IPS-NIHi7 (cell line): ENCODE results near the gene TPPP2.
A peak's percentile ranks its signal among the peaks of the same experiment; 100 is the strongest.
"Not testable (repeated sequence)": the region's sequence is repeated elsewhere in the genome, so short reads cannot be mapped to it uniquely, and the experiment has no call there.

Experiments used
- DNase-seq: peaks from one replicate; pipeline ENCODE4 v3.0.0; 2012; ENCODE audit warnings: mixed read lengths; ENCODE audit errors: extremely low spot score

Gene TPPP2

GRCh38 chr14:21037156-21037555 lies 7.1 kb downstream of the TPPP2 start:
- no peak for DNase-seq

- peak; percentile 72 for DNase-seq
These were observed 8.7 kb downstream of the TPPP2 start for GRCh38 chr14:21038441-21039422.

GRCh38 chr14:21039585-21040369 lies 9.8 kb downstream of the TPPP2 start:
- DNase-seq: peak; percentile 83

GRCh38 chr14:21040370-21040925 lies 10.4 kb downstream of the TPPP2 start:
- no peak for DNase-seq

GRCh38 chr14:21040941-21041340 lies 10.9 kb downstream of the TPPP2 start:
- DNase-seq: not testable (repeated sequence)

GRCh38 chr14:21041676-21042433 lies 11.8 kb downstream of the TPPP2 start, which contains the start of gene RNASE7:
RNASE7 (plus strand) TSS chr14:21042362; CDS start chr14:21042993, 631 bp downstream.
- DNase-seq: no peak

- no peak for DNase-seq
These were observed 12.9 kb downstream of the TPPP2 start for GRCh38 chr14:21042918-21043317.

- no peak for DNase-seq
These were observed 13.5 kb downstream of the TPPP2 start for GRCh38 chr14:21043387-21043973.

GRCh38 chr14:21043974-21044618 lies 14.1 kb downstream of the TPPP2 start:
- no peak for DNase-seq

- DNase-seq: no peak
These were observed 17.4 kb downstream of the TPPP2 start for GRCh38 chr14:21047378-21047781.

GRCh38 chr14:21048638-21049037 lies 18.6 kb downstream of the TPPP2 start:
- no peak for DNase-seq

- DNase-seq: no peak
These were observed 19.3 kb downstream of the TPPP2 start for GRCh38 chr14:21049271-21049673.

- DNase-seq: no peak
These were observed 20.6 kb downstream of the TPPP2 start for GRCh38 chr14:21050597-21050996.

GRCh38 chr14:21053184-21054122 lies 23.4 kb downstream of the TPPP2 start:
- no peak for DNase-seq

GRCh38 chr14:21054123-21054767 lies 24.2 kb downstream of the TPPP2 start:
- DNase-seq: no peak

GRCh38 chr14:21054768-21055145 lies 24.7 kb downstream of the TPPP2 start:
- DNase-seq: no peak

GRCh38 chr14:21055432-21056117 lies 25.6 kb downstream of the TPPP2 start:
- no peak for DNase-seq

GRCh38 chr14:21056520-21057163 lies 26.6 kb downstream of the TPPP2 start:
- no peak for DNase-seq
